HFF-Myc (cell line): ENCODE measurements around the gene ARF3.
A peak's percentile ranks its signal among the peaks of the same experiment; 100 is the strongest.

Experiments
- DNase-seq: peaks from one replicate; pipeline ENCODE4 v3.0.0-alpha.2; 2011; ENCODE audit warnings: low read depth; ENCODE audit errors: extremely low read depth
- H3K4me3 ChIP-seq: replicated peaks from 2 replicates; pipeline ENCODE4 v1.5.1; 2011; ENCODE audit warnings: low read depth, mild to moderate bottlenecking, control low read depth, low read length
- CTCF ChIP-seq: IDR thresholded peaks from 2 replicates; pipeline ENCODE4 v1.5.1; 2012; ENCODE audit warnings: mild to moderate bottlenecking, low read depth, low read length, control low read depth; ENCODE audit errors: missing control alignments

Gene ARF3

DNA sequence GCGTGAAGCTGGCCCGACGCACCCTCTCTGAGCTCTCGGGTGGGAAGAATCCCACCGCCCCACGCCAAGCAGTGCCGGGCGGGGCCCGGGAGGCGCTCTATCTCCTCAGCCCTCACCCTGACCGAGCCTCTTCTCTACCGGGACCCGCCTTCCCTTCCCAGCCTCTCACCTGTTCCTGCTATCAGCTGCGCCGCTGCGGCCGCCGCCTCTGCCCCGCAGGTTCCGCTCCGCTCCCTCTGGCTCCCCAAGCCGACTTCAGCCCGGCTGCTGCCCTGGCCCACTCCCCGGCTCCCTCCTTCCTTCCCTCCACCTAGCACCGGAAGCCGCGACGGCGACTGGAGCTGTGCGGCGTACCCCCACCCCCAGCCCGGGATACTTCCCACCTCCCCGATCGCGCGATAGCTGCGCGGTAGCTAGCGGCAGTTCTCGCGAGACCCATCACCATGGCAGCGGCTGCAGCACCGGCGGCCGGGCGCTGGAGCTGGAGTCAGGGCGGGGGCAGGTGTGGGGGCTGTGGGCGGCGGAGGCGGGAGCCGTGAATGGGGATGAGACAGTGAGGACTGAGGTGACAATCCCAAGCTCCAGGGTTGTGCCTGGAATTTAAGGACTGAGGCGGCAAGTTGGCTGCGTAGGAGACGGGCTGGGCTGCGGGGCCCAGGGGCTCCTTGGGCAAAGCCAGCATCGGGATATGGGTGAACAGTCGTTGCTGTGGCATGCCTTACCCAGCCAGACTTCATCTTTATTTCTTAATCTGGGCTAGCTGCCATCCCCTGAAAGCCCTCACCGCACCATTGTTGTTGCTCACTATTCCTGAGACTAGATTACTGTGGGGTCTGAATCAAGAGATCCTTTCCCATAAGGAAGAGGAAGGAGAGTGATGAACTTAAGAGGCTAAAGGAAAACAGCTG lies at the start of gene ARF3:
Gene ARF3 (minus strand): TSS at position 347 of the 908 bp plus-strand sequence. CDS start 16,392 bp downstream, outside the sequence.
- H3K4me3 ChIP-seq, result peak within 1 kb of the TSS; percentile 86
- peak; percentile 69 for DNase-seq
- no peak for TF ChIP-seq CTCF

DNA sequence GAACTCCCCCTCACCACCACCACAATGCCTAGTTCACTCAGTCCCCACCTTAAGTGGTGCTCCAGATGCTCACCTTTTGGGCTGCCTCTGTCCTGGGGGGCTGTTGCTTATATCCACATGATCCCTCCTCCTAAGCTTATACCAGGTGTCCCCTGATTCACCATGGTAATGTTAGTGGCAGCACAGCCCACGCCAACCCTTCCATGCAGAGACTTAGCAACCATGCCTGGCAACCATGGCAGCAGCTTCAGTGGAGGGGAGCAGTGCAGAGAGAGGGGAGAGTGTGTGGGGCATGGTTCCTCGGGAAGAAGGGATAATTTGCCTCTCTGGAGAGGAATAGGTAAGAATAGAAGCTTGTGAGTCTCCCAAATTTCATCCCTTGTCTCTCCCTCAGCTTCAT lies 43.1 kb upstream of the ARF3 start:
- DNase-seq, result no peak
- TF ChIP-seq CTCF, result no peak
- H3K4me3 ChIP-seq, result peak overlapping the region; percentile 56

GRCh38 chr12:48999371-49000131 lies 42.3 kb upstream of the ARF3 start, which contains the start of gene DDN:
Gene DDN, minus strand, starts transcription at chr12:48999375. Its CDS starts 88 bp downstream, at chr12:48999287.
- no peak for DNase-seq
- no peak for TF ChIP-seq CTCF
- H3K4me3 ChIP-seq, result peak within 1 kb of the TSS; percentile 56

- TF ChIP-seq CTCF, result no peak
- DNase-seq, result no peak
- peak overlapping the region; percentile 56 for H3K4me3 ChIP-seq
Observed at GRCh38 chr12:48998497-48999353, 41.4 kb upstream of the ARF3 start.

DNA sequence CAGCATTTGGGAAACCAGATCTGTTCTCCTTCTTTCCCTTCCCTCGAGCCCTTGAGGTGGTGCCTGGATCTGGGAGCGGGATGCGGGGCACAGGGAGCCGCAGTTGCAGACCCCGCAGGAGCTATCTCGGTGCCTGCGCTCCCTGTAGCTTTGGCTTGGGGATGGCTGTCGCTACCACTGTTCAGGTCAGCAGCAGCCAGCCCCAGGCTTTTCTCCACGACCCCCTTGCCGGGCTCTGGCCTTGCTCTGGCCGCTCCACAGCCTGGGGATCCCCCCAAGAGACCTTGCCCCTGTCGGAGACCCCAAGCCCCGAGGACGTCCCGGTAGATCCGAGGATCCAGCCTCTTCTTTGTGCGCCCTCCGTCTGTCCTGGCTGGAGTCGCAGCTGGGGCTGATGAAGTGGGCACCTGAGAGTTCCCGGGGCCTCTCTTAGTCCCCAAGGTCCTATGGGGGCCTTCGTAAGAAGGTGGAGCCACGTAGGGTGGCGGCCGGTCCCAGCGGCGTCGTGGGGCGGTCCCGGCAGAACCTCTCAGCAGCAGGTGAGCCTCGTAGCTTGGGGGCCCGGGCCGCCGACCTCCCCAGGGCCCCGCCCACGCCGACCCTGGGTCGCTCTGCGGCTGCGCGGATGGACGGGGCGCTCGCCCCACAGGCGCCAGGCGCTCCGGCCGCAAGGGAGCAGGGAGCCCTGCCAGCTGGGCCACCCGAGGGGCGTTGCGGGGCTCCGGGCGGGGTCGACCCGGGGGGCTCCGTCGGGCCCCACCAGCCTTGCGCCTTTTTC lies 40.6 kb upstream of the ARF3 start:
- no peak for TF ChIP-seq CTCF
- peak overlapping the region; percentile 56 for H3K4me3 ChIP-seq
- DNase-seq, result no peak
